ENCODE results near the gene CSDE1. TPM values are rescaled to one million over a fixed set of nuclear protein-coding genes. Genes with fewer than 3 reads are reported as not detected.

Gene CSDE1
- total RNA-seq, 1 experiment from 2014 or later: 375 TPM

Small RNA genes lying within 50 kb of the gene (small RNA-seq; reads per million reads assigned to genes)
- gene RN7SL432P: not detected
- not detected for gene RNY1P13

Other genes with a start within 250 kb of the CSDE1 start
- 38.0 and 78.9 TPM in 2 replicates for gene TRIM33, start 246.8 kb downstream of the CSDE1 start, total RNA-seq (2014; rRNA removed; shearing (Covaris generic); ENCODE audit: low replicate concordance)
- 45.7 and 46.2 TPM in 2 replicates for gene BCAS2, start 176.4 kb downstream of the CSDE1 start, total RNA-seq (2014; rRNA removed; shearing (Covaris generic); ENCODE audit: low replicate concordance)
- 0.11 and 0.60 TPM in 2 replicates for gene DENND2C, start 87.9 kb downstream of the CSDE1 start, total RNA-seq (2014; rRNA removed; shearing (Covaris generic); ENCODE audit: low replicate concordance)
- not detected in 2 replicates for gene AMPD1, start 62.4 kb downstream of the CSDE1 start, total RNA-seq (2014; rRNA removed; shearing (Covaris generic); ENCODE audit: low replicate concordance)
- gene NRAS, start 41.2 kb downstream of the CSDE1 start, total RNA-seq (2014; rRNA removed; shearing (Covaris generic); ENCODE audit: low replicate concordance): 30.6 and 68.0 TPM in 2 replicates
- gene SIKE1, start 22.7 kb upstream of the CSDE1 start, total RNA-seq (2014; rRNA removed; shearing (Covaris generic); ENCODE audit: low replicate concordance): 75.4 and 106 TPM in 2 replicates
- gene SYCP1, start 96.9 kb upstream of the CSDE1 start, total RNA-seq (2014; rRNA removed; shearing (Covaris generic); ENCODE audit: low replicate concordance): not detected in 2 replicates

All from Karpas-422 (cell line).